Testis (tissue), 3 donors: ENCODE results near the gene DDRGK1. TPM values are rescaled to one million over a fixed set of nuclear protein-coding genes. Genes with fewer than 3 reads are reported as not detected.
A peak's percentile ranks its signal among the peaks of the same experiment; 100 is the strongest.
"Not testable (repeated sequence)": the region's sequence is repeated elsewhere in the genome, so short reads cannot be mapped to it uniquely, and the experiment has no call there.

Experiments used
- DNase-seq: peaks from one replicate; pipeline ENCODE4 v3.0.0-alpha.2; 2019
- H3K27ac ChIP-seq, 2 donors: fragments of 200-600 bp; sonication (generic); one replicate each; pipeline ENCODE4 v1.5.1; 2019
- H3K27me3 ChIP-seq: fragments of 200-600 bp; sonication (generic); one replicate; pipeline ENCODE4 v1.5.1; 2019
- H3K36me3 ChIP-seq: fragments of 200-600 bp; sonication (generic); one replicate; pipeline ENCODE4 v1.5.1; 2017; ENCODE audit warnings: low read depth; ENCODE audit errors: missing control alignments
- H3K4me1 ChIP-seq: fragments of 200-600 bp; sonication (generic); one replicate; pipeline ENCODE4 v1.5.1; 2019
- H3K4me3 ChIP-seq, 2 donors: fragments of 200-600 bp; sonication (generic); one replicate each; pipeline ENCODE4 v1.5.1; 2017 to 2019
- H3K9me3 ChIP-seq: fragments of 200-600 bp; sonication (generic); one replicate; pipeline ENCODE4 v1.5.1; 2017
- POLR2A ChIP-seq: fragments of 450-650 bp; IDR thresholded peaks from one replicate; pipeline ENCODE4 v1.6.1; 2017; ENCODE audit warnings: antibody characterized with exemption, mild to moderate bottlenecking, moderate library complexity
- WGBS, 2 donors: methylation state at CpG; one replicate each; pipeline ENCODE4 v1.1.5; 2018; 5-methylcytosine and 5-hydroxymethylcytosine counted together
- intact Hi-C: fragments of 100-400 bp; cut with DNase I; formaldehyde crosslinking; loops from one replicate; pipeline ENCODE4 v1.15.1; 2023; ENCODE audit warnings: low total_unique reads
- polyA plus RNA-seq: library from polyadenylated mRNA; stranded (reverse); fragments of 350-450 nt; fragmentation: Illumina TruSeq; extraction: RNeasy Lipid Tissue Mini Kit (QIAGEN cat#74804); gene quantifications from one replicate; pipeline ENCODE4 v1.2.3, GENCODE V29; 2014; ENCODE audit warnings: low read depth, low replicate concordance; ENCODE audit not compliant: insufficient read depth
- total RNA-seq, 2 donors: library from RNA; depleted of rRNA; stranded (reverse); fragments of >200 nt; gene quantifications; one replicate each; pipeline ENCODE4 v1.2.3, GENCODE V29; 2016
- TF ChIP-seq, protein P1 (sequence below), 3 experiments: fragments of 450-650 bp in 2 of 3; fragments of 200-600 bp in 1 of 3; sonication (generic) in 1 of 3; IDR thresholded peaks; one replicate each; pipeline ENCODE4 v1.5.1; 2016 to 2019; ENCODE audit warnings: antibody characterized with exemption in 3 of 3, mild to moderate bottlenecking in 2 of 3, moderate library complexity in 1 of 3

Gene DDRGK1
- total and polyA plus RNA-seq, 3 donors from 2014 or later, result 57.2 to 93.8 (median 78.9) TPM

- no peak overlapping the region for H3K27ac ChIP-seq
- H3K36me3 ChIP-seq, result no peaks in the 10 kb centered on the region
- no peaks in the 10 kb centered on the region for H3K27me3 ChIP-seq
- H3K4me3 ChIP-seq, result peak overlapping the region; percentile 87 to 98
- H3K9me3 ChIP-seq, result no peaks in the 10 kb centered on the region
- H3K4me1 ChIP-seq, result peaks cover 22% of the 10 kb centered on the region
- no peak for TF ChIP-seq POLR2A
- TF ChIP-seq, protein P1, sequence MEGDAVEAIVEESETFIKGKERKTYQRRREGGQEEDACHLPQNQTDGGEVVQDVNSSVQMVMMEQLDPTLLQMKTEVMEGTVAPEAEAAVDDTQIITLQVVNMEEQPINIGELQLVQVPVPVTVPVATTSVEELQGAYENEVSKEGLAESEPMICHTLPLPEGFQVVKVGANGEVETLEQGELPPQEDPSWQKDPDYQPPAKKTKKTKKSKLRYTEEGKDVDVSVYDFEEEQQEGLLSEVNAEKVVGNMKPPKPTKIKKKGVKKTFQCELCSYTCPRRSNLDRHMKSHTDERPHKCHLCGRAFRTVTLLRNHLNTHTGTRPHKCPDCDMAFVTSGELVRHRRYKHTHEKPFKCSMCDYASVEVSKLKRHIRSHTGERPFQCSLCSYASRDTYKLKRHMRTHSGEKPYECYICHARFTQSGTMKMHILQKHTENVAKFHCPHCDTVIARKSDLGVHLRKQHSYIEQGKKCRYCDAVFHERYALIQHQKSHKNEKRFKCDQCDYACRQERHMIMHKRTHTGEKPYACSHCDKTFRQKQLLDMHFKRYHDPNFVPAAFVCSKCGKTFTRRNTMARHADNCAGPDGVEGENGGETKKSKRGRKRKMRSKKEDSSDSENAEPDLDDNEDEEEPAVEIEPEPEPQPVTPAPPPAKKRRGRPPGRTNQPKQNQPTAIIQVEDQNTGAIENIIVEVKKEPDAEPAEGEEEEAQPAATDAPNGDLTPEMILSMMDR (IDR thresholded peaks at IDR 0.05), result no peak
- intact Hi-C loops, result no loop called here
- WGBS, 2 donors, result 88 to 89% methylated on average over 6 of the region's 6 CpGs
- no peak for DNase-seq
Measured at GRCh38 chr20:3160418-3160817, 44.1 kb downstream of the DDRGK1 start.

GRCh38 chr20:3158968-3159431 lies 45.5 kb downstream of the DDRGK1 start:
- TF ChIP-seq POLR2A, result no peak
- TF ChIP-seq, protein P1 (IDR thresholded peaks at IDR 0.05), result no peak
- H3K36me3 ChIP-seq, result no peaks in the 10 kb centered on the region
- H3K4me3 ChIP-seq, result peak overlapping the region; percentile 87 to 98
- peak overlapping the region; percentile 76 to 82 for H3K27ac ChIP-seq
- H3K9me3 ChIP-seq, result no peaks in the 10 kb centered on the region
- peaks cover 22% of the 10 kb centered on the region for H3K4me1 ChIP-seq
- no peaks in the 10 kb centered on the region for H3K27me3 ChIP-seq
- WGBS, 2 donors, result 1 to 2% methylated on average over 10 of the region's 10 CpGs
- DNase-seq, result no peak
- intact Hi-C loops, result no loop called here

DNA sequence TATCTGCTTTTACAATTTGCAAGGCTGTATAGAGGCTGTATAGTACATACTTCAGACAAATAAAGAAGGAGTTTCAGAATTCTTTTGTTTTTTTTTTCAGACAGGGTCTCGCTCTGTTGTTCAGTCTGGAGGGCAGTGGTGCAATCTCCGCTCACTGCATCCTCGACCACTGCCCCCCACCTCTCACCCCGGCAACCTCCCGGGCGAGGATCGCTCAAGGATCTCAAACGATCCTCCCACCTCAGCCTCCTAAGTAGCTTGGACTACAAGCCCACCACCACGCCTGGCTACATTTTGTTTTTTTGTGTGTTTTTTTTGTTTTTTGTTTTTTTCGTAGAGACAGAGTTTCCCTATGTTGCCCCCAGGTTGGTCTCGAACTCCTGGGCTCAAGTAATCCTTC lies 46.7 kb downstream of the DDRGK1 start:
- intact Hi-C loops, result no loop called here
- Histone ChIP-seq H3K27ac (no peak overlapping the region), H3K4me1 (peaks cover 22% of the 10 kb centered on the region), H3K36me3 (no peaks in the 10 kb centered on the region), H3K4me3 (no peak overlapping the region), H3K27me3 (no peaks in the 10 kb centered on the region), H3K9me3 (no peaks in the 10 kb centered on the region)
- TF ChIP-seq, protein P1 (IDR thresholded peaks at IDR 0.05), result no peak
- TF ChIP-seq POLR2A, result no peak
- DNase-seq, result no peak
- 55 to 61% methylated on average over 11 of the region's 11 CpGs for WGBS, 2 donors

DNA sequence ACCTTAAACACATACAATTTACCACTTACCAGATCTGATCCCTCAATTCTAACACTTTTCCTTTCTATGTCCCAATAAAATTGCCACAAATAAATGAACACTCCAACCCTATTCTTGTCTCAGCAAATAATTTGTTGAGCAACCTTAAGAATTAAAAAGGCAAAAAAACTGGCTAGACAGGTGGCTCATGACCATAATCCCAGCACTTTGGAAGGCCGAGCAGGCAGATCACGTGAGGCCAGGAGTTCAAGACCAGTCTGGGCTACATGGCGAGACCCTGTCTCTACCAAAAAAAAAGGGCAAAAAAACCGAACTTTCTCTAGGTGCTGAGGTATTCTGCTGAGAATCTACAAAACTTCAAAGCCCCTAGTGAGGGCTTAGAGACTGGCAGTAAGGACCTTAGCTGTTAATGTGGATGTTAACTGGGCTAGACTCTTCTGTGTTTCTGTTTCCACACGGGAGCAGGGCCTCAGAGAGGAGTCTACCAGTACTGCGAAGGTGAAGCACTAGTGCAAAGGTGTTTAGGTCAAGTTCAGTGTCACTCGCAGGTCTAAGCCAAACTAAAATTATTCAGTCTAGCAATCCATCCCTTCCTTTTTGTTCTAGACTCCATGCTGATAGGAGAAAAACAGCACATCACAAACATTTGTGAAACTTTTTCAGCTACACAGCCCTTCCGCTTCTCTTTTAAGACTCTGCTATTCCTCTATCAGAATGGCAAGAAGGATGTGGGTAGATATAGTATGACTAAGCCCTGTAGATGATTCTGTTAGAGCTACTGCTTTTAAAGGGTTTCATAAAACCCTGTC lies 47.5 kb downstream of the DDRGK1 start:
- no peaks in the 10 kb centered on the region for H3K9me3 ChIP-seq
- H3K27ac ChIP-seq, result no peak overlapping the region
- WGBS, 2 donors, result 68 to 74% methylated on average over 8 of the region's 8 CpGs
- TF ChIP-seq POLR2A, result no peak
- TF ChIP-seq, protein P1 (IDR thresholded peaks at IDR 0.05), result no peak
- H3K36me3 ChIP-seq, result no peaks in the 10 kb centered on the region
- DNase-seq, result no peak
- intact Hi-C loops, result no loop called here
- peaks cover 22% of the 10 kb centered on the region for H3K4me1 ChIP-seq
- H3K4me3 ChIP-seq, result no peak overlapping the region
- no peaks in the 10 kb centered on the region for H3K27me3 ChIP-seq

DNA sequence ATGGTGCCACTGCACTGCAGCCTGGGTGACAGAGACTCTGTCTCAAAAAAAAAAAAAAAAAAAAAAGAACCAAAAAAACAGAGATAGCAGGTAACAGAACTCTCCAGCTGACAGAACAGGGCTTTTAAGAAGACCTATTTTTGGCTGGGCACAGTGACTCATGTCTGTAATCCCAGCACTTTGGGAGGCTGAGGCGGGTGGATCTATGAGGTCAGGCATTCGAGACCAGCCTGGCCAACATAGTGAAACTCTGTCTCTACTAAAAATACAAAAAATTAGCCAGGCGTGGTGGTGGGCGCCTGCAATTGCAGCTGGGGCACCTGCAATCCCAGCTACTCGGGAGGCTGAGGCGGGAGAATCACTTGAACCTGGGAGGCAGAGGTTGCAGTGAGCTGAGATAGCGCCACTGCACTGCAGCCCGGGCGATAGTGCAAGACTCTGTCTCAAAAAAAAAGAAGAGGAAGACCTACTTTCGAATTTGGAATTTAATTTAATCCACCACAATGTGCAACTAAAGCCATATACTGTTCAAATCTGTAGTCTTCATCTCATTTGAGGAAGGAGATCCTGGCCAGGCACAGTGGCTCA lies 52.3 kb downstream of the DDRGK1 start:
- DNase-seq, H3K4me3 ChIP-seq, H3K9me3 ChIP-seq, intact Hi-C loops, H3K27me3 ChIP-seq, H3K36me3 ChIP-seq, H3K27ac ChIP-seq: not testable (repeated sequence)
- 87 to 91% methylated on average over 10 of the region's 10 CpGs for WGBS, 2 donors
- H3K4me1 ChIP-seq, result peaks cover 11% of the 10 kb centered on the region
